Measurements from ENCODE around the gene FCMR.
"Not testable (repeated sequence)": the region's sequence is repeated elsewhere in the genome, so short reads cannot be mapped to it uniquely, and the experiment has no call there.

FCMR gene

GRCh38 chr1:206872139-206872538 lies 49.6 kb downstream of the FCMR start:
- DNase-seq (ENCODE audit: low spot score) = no peak

- DNase-seq (ENCODE audit: low spot score) = no peak
These were observed 53.5 kb downstream of the FCMR start for GRCh38 chr1:206868264-206868663.

- no peak for DNase-seq (ENCODE audit: low spot score)
These were observed 54.0 kb downstream of the FCMR start for GRCh38 chr1:206867716-206868115.

- no peak for DNase-seq (ENCODE audit: low spot score)
These were observed 54.5 kb downstream of the FCMR start for GRCh38 chr1:206867239-206867638.

GRCh38 chr1:206866062-206866461 lies 55.7 kb downstream of the FCMR start:
- no peak for DNase-seq (ENCODE audit: low spot score)

GRCh38 chr1:206864939-206865671 lies 56.6 kb downstream of the FCMR start, which contains the start of gene IL20:
TSS of gene IL20 (plus strand) at chr1:206865623. CDS start at chr1:206865853, 230 bp downstream.
- peak; percentile 55 for DNase-seq (ENCODE audit: low spot score)

GRCh38 chr1:206863266-206863665 lies 58.5 kb downstream of the FCMR start:
- DNase-seq (ENCODE audit: low spot score) = no peak

GRCh38 chr1:206860165-206860564 lies 61.6 kb downstream of the FCMR start:
- DNase-seq (ENCODE audit: low spot score) = no peak

GRCh38 chr1:206859082-206859521 lies 62.6 kb downstream of the FCMR start:
- peak; percentile 51 for DNase-seq (ENCODE audit: low spot score)

- no peak for DNase-seq (ENCODE audit: low spot score)
These were observed 64.9 kb downstream of the FCMR start for GRCh38 chr1:206856674-206857464.

- DNase-seq (ENCODE audit: low spot score) = no peak
These were observed 65.9 kb downstream of the FCMR start for GRCh38 chr1:206855859-206856258.

GRCh38 chr1:206854401-206855129 lies 67.2 kb downstream of the FCMR start:
- DNase-seq (ENCODE audit: low spot score) = no peak

- not testable (repeated sequence) for DNase-seq (ENCODE audit: low spot score)
These were observed 68.0 kb downstream of the FCMR start for GRCh38 chr1:206853696-206854095.

Data from pons (tissue), 1 donor.